HCT116 (cell line): ENCODE results near the gene TMC1. TPM values are rescaled to one million over a fixed set of nuclear protein-coding genes. Genes with fewer than 3 reads are reported as not detected.

Experiments
- ATAC-seq: fragments of 200-7000 bp; cut with Tn5 transposase; 2 replicates; pipeline ENCODE4 v1.9.1; 2020; ENCODE audit warnings: mild to moderate bottlenecking, moderate library complexity
- BruUV-seq: library from RNA; stranded (reverse); fragments of 400-500 nt; replicated peaks from 2 replicates; lab custom pipeline; 2021; lab: Mats Ljungman, UMichigan
- CTCF ChIA-PET: fragments of 300-600 bp; sonication (Branson Sonifier 250); formaldehyde crosslinking; loops from one replicate; lab custom pipeline; 2021; ENCODE audit warnings: antibody characterized with exemption; lab: Charles Lee
- POLR2A ChIA-PET: fragments of 300-600, 350-600 bp; sonication (Branson Sonifier 250); formaldehyde crosslinking; loops from one replicate; lab custom pipeline; 2021; ENCODE audit warnings: antibody characterized with exemption; lab: Charles Lee
- RAD21 ChIA-PET, 2 experiments: fragments of 300-600 bp; sonication (Branson Sonifier 250); formaldehyde crosslinking; loops; one replicate each; lab custom pipeline; 2023; ENCODE audit warnings: low total read pairs in 2 of 2; ENCODE audit not compliant: uncharacterized antibody in 2 of 2, unreplicated experiment in 2 of 2, low non-redundant PET in 1 of 2; lab: Charles Lee
- DNase-seq: peaks from one replicate; pipeline ENCODE4 v3.0.0-alpha.2; 2010; ENCODE audit warnings: low read depth, low spot score
- H2AFZ ChIP-seq: fragments of 200-600 bp; shearing (Covaris generic), sonication (generic); 2 replicates; pipeline ENCODE4 v1.6.1; 2017; ENCODE audit warnings: low read depth, mixed run types, mixed read lengths, antibody characterized with exemption, low read length; ENCODE audit not compliant: poor library complexity, severe bottlenecking
- H3K27ac ChIP-seq: 2 replicates; pipeline ENCODE4 v1.5.1; 2012; ENCODE audit warnings: low read depth, low read length
- H3K27me3 ChIP-seq: fragments of 200-600 bp; sonication (generic); 2 replicates; pipeline ENCODE4 v1.6.1; 2016; ENCODE audit warnings: mixed run types, low read length, mixed read lengths; ENCODE audit not compliant: insufficient read depth
- H3K36me3 ChIP-seq, 2 experiments: fragments of 200-500 bp in 1 of 2; fragments of 200-600 bp in 1 of 2; sonication (Bioruptor generic) in 1 of 2; sonication (generic) in 1 of 2; 2 replicates each; pipeline versions ENCODE4 v1.5.1 to v1.6.1; 2014 to 2016; ENCODE audit warnings: low read length in 2 of 2, inconsistent platforms in 1 of 2, mixed read lengths in 1 of 2, mixed run types in 1 of 2; ENCODE audit not compliant: insufficient read depth in 2 of 2, control insufficient read depth in 1 of 2
- H3K4me1 ChIP-seq, 2 experiments: fragments of 200-600 bp in 1 of 2; sonication (generic) in 1 of 2; 2 replicates each; pipeline versions ENCODE4 v1.5.1 to v1.6.1; 2012 to 2017; ENCODE audit warnings: low read length in 2 of 2, inconsistent platforms in 1 of 2, mild to moderate bottlenecking in 1 of 2, mixed read lengths in 1 of 2, mixed run types in 1 of 2, moderate library complexity in 1 of 2; ENCODE audit not compliant: insufficient read depth in 2 of 2, control insufficient read depth in 1 of 2
- H3K4me2 ChIP-seq: fragments of 200-600 bp; sonication (generic); 2 replicates; pipeline ENCODE4 v1.6.1; 2017; ENCODE audit warnings: mixed run types, low read length, mixed read lengths
- H3K4me3 ChIP-seq, 2 experiments: fragments of 200-600 bp in 1 of 2; sonication (generic) in 1 of 2; replicated peaks in 1 of 2; 2 replicates each; pipeline ENCODE4 v1.5.1; 2011 to 2016; ENCODE audit warnings: low read length in 2 of 2, control low read depth in 1 of 2, low read depth in 1 of 2, mild to moderate bottlenecking in 1 of 2, mixed read lengths in 1 of 2, mixed run types in 1 of 2
- H3K79me2 ChIP-seq: fragments of 200-600 bp; sonication (generic); 2 replicates; pipeline ENCODE4 v1.6.1; 2017; ENCODE audit warnings: mild to moderate bottlenecking, mixed run types, low read length, moderate library complexity, mixed read lengths; ENCODE audit not compliant: insufficient read depth
- H3K9ac ChIP-seq: fragments of 200-600 bp; sonication (generic); 2 replicates; pipeline ENCODE4 v1.6.1; 2016; ENCODE audit warnings: low read length, mixed read lengths
- H3K9me2 ChIP-seq: fragments of 200-600 bp; sonication (generic), shearing (Covaris generic); 2 replicates; pipeline ENCODE4 v1.6.1; 2017; ENCODE audit warnings: mixed run types, mild to moderate bottlenecking, moderate library complexity; ENCODE audit not compliant: insufficient read depth
- H3K9me3 ChIP-seq, 2 experiments: fragments of 200-500 bp in 1 of 2; fragments of 200-600 bp in 1 of 2; sonication (Bioruptor generic) in 1 of 2; sonication (generic) in 1 of 2; 2 replicates each; pipeline ENCODE4 v1.6.1; 2014 to 2017; ENCODE audit warnings: low read length in 2 of 2, mixed read lengths in 2 of 2, inconsistent platforms in 1 of 2, low read depth in 1 of 2, mild to moderate bottlenecking in 1 of 2, mixed run types in 1 of 2, moderate library complexity in 1 of 2; ENCODE audit not compliant: control insufficient read depth in 1 of 2, insufficient read depth in 1 of 2
- H4K20me1 ChIP-seq: fragments of 200-600 bp; sonication (generic), shearing (Covaris generic); 2 replicates; pipeline ENCODE4 v1.6.1; 2017; ENCODE audit warnings: mixed run types, mild to moderate bottlenecking, moderate library complexity; ENCODE audit not compliant: insufficient read depth
- ELF1 ChIP-seq: IDR thresholded peaks from 2 replicates; pipeline ENCODE4 v1.6.1; 2012; ENCODE audit warnings: low read depth, borderline replicate concordance
- POLR2A ChIP-seq: IDR thresholded peaks from 2 replicates; pipeline ENCODE4 v1.7.0; 2011; ENCODE audit warnings: borderline replicate concordance; ENCODE audit not compliant: insufficient read depth, insufficient read length; ENCODE audit errors: extremely low read depth
- POLR2AphosphoS5 ChIP-seq: IDR thresholded peaks from 2 replicates; pipeline ENCODE4 v1.6.1; 2011; ENCODE audit warnings: mild to moderate bottlenecking, low read depth, low read length, moderate library complexity
- SIN3A ChIP-seq: IDR thresholded peaks from 2 replicates; pipeline ENCODE4 v1.6.1; 2012; ENCODE audit warnings: low read depth
- SP1 ChIP-seq: IDR thresholded peaks from 2 replicates; pipeline ENCODE4 v1.6.1; 2012; ENCODE audit warnings: low read depth
- TCF7L2 ChIP-seq: IDR thresholded peaks from 2 replicates; pipeline ENCODE4 v1.7.0; 2011; ENCODE audit warnings: borderline replicate concordance, inconsistent platforms; ENCODE audit not compliant: insufficient read depth, insufficient read length; ENCODE audit errors: extremely low read depth
- intact Hi-C: fragments of 100-400 bp; cut with micrococcal nuclease; formaldehyde crosslinking; loops from 2 replicates; pipeline ENCODE4 v1.10.0; 2022
- total RNA-seq: library from RNA; stranded (reverse); gene quantifications from one replicate; pipeline ENCODE4 v1.2.1, GENCODE V29; 2021; ENCODE audit not compliant: unreplicated experiment
- TF ChIP-seq, protein P1 (sequence below): IDR thresholded peaks from 2 replicates; pipeline ENCODE4 v1.6.1; 2012; ENCODE audit warnings: low read depth
- TF ChIP-seq, protein P2 (sequence below), 3 experiments: fragments of 200-600 bp in 1 of 3; sonication (generic) in 1 of 3; IDR thresholded peaks in 2 of 3; conservative IDR thresholded peaks in 1 of 3; 2 replicates each; pipeline ENCODE4 v1.5.1; 2012 to 2017; ENCODE audit warnings: low read depth in 2 of 3, low read length in 2 of 3, antibody characterized with exemption in 1 of 3, borderline replicate concordance in 1 of 3, control low read depth in 1 of 3, mild to moderate bottlenecking in 1 of 3, mixed read lengths in 1 of 3, mixed run types in 1 of 3, moderate library complexity in 1 of 3; ENCODE audit not compliant: insufficient read depth in 1 of 3
- TF ChIP-seq, protein P3 (sequence below): IDR thresholded peaks from 2 replicates; pipeline ENCODE4 v1.6.1; 2012
- TF ChIP-seq, protein P4 (sequence below): IDR thresholded peaks from 2 replicates; pipeline ENCODE4 v1.6.1; 2012

TMC1 gene
- total RNA-seq, 1 experiment from 2014 or later: 0.57 TPM

DNA sequence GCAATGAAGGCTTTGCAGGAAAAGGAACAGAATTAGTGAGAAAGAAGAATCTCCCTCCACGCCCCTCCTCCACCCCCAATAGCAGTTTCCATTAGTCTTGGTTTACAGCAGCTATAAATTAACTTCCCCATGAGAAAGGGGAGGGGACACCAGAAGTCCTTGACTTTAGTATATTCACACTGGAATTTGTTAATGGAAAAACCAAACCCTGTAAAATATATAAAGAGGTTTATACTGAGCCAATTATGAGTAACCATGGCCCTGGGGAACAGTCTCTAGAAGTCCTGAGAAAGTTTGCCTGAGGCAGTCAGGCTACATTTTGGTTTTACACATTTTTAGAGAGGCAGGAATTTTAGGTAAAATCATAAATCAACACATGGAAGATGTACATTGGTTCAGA lies 342.9 kb downstream of the TMC1 start:
- Histone ChIP-seq H3K27me3 (no peaks in the 10 kb centered on the region), H2AFZ (no peak overlapping the region), H3K36me3 (no peaks in the 10 kb centered on the region), H3K79me2 (no peaks in the 10 kb centered on the region), H4K20me1 (no peaks in the 10 kb centered on the region), H3K9ac (no peak overlapping the region)
- no peak for DNase-seq
- intact Hi-C loops: no loop called here
- POLR2A ChIA-PET: no interaction called here
- no TSS peak for BruUV-seq
- TF ChIP-seq, protein P1, sequence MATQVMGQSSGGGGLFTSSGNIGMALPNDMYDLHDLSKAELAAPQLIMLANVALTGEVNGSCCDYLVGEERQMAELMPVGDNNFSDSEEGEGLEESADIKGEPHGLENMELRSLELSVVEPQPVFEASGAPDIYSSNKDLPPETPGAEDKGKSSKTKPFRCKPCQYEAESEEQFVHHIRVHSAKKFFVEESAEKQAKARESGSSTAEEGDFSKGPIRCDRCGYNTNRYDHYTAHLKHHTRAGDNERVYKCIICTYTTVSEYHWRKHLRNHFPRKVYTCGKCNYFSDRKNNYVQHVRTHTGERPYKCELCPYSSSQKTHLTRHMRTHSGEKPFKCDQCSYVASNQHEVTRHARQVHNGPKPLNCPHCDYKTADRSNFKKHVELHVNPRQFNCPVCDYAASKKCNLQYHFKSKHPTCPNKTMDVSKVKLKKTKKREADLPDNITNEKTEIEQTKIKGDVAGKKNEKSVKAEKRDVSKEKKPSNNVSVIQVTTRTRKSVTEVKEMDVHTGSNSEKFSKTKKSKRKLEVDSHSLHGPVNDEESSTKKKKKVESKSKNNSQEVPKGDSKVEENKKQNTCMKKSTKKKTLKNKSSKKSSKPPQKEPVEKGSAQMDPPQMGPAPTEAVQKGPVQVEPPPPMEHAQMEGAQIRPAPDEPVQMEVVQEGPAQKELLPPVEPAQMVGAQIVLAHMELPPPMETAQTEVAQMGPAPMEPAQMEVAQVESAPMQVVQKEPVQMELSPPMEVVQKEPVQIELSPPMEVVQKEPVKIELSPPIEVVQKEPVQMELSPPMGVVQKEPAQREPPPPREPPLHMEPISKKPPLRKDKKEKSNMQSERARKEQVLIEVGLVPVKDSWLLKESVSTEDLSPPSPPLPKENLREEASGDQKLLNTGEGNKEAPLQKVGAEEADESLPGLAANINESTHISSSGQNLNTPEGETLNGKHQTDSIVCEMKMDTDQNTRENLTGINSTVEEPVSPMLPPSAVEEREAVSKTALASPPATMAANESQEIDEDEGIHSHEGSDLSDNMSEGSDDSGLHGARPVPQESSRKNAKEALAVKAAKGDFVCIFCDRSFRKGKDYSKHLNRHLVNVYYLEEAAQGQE: no peak
- TF ChIP-seq, protein P2, sequence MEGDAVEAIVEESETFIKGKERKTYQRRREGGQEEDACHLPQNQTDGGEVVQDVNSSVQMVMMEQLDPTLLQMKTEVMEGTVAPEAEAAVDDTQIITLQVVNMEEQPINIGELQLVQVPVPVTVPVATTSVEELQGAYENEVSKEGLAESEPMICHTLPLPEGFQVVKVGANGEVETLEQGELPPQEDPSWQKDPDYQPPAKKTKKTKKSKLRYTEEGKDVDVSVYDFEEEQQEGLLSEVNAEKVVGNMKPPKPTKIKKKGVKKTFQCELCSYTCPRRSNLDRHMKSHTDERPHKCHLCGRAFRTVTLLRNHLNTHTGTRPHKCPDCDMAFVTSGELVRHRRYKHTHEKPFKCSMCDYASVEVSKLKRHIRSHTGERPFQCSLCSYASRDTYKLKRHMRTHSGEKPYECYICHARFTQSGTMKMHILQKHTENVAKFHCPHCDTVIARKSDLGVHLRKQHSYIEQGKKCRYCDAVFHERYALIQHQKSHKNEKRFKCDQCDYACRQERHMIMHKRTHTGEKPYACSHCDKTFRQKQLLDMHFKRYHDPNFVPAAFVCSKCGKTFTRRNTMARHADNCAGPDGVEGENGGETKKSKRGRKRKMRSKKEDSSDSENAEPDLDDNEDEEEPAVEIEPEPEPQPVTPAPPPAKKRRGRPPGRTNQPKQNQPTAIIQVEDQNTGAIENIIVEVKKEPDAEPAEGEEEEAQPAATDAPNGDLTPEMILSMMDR (IDR thresholded peaks at IDR 0.05 in 2 of 3, conservative IDR thresholded peaks at IDR 0.05 in 1 of 3; ENCODE audit: borderline replicate concordance in 1 of 3, insufficient read depth in 1 of 3, low read depth in 2 of 3, low read length in 2 of 3): no peak
- no peak for TF ChIP-seq POLR2AphosphoS5
- TF ChIP-seq SP1: no peak
- TF ChIP-seq, protein P3, sequence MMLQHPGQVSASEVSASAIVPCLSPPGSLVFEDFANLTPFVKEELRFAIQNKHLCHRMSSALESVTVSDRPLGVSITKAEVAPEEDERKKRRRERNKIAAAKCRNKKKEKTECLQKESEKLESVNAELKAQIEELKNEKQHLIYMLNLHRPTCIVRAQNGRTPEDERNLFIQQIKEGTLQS: no peak
- TF ChIP-seq ELF1: no peak
- no peak for TF ChIP-seq SIN3A
- TF ChIP-seq, protein P4, sequence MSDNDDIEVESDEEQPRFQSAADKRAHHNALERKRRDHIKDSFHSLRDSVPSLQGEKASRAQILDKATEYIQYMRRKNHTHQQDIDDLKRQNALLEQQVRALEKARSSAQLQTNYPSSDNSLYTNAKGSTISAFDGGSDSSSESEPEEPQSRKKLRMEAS: no peak
- no peak for TF ChIP-seq TCF7L2
- TF ChIP-seq POLR2A: no peak
- TF ChIP-seq, all 23 proteins: peak for 0
- no peak overlapping the region for H3K27ac ChIP-seq
- H3K4me1 ChIP-seq: no peaks in the 10 kb centered on the region
- H3K9me2 ChIP-seq: no peaks in the 10 kb centered on the region
- no peak overlapping the region for H3K4me3 ChIP-seq
- H3K4me2 ChIP-seq: no peak overlapping the region
- ChIA-PET CTCF (no interaction called here), RAD21 (no interaction called here)
- ATAC-seq: no peak
- H3K9me3 ChIP-seq: no peaks in the 10 kb centered on the region
